ENCODE data around the gene CENPB.
A peak's percentile ranks its signal among the peaks of the same experiment; 100 is the strongest.

CENPB gene

GRCh38 chr20:3786126-3786484 is 435 bp downstream of the CENPB start:
- DNase-seq = no peak

DNA sequence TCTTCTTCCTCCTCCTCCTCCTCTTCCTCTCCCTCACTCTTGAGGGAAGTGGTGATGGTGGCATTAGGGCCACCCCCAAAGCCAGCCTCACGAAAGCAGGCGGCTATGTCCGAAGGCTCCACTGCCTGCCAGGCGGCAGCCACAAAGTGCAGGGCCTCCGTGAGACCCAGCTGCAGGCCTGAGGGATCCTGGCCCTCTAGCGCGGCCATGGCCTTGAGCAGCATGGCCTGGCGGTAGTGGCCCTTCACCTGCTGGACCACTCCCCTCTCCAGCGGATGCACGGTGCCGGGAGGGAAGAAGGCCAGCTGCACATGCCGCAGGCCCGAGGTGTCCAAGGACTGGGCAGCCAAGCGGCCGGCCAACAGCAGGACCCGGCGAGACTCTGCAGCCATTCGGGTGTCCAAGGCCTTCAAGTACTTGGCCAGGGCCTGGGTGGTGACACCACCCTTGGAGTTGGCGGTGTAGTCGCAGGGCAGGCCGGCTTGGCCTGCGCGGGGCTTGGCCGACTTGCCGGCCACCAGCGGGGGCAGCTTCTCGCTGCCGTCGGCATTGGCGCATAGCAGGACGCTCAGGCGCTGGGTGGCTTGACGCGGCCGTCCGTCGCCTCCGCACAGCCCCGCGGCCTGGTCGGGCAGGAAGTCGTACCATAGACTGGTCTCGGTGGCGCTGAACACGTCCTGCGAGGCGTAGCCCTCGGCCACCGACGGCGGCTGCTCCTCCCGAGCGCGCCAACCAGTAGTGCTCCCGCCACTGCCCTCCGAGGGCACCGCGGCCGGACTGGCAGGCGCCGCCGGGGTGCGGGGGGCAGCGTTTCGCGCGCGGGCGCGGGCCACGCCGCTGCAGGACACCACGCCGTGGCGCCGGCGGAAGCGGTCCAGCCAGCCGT is 1.1 kb downstream of the CENPB start:
- DNase-seq = peak; percentile 49

DNA sequence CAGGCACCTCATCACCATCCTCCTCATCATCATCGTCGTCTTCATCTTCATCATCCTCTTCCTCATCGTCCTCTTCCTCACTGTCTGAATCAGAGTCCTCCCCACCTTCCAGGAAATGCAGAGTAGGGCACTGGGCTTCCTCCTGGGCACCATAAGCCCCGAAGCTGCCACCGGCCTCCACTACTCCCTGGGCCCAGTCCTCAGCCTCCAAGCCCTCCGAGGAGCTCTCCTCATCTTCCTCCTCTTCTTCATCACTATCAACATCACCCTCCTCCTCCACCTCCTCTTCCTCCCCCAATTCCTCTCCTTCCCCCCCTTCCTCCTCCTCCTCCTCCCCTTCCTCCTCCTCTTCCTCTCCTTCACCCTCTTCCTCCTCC is 1.7 kb downstream of the CENPB start:
- DNase-seq = no peak

DNA sequence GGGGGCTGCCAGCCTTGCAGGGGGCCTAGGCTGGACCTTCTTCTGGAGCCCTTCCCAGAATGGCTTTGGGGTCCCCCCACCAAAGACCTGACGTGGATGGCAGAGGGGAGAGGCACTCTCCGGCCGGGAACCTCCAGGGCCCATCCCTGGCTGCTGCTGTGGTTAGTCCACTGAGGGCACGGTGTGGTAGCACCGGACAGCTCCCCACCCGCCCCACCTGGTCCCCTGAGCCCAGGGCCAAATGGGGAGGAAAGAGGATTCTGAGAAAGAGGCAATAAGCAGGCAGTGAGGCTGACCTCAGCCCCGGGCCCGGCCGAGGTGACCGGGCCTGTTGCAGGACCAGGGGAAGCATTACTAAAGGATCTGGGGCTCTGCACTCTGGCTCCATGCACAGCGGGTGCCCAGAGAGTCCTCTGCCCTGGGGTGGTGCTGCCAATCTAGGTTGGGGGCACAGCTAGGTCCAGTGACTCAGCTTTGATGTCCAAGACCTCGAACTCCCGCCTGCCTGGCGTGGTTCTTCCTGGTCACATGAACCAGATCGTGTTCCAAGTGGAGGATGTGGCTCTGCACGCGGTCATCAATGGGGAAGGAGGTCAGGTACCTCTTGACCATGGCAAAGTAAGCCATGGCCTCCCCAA is 2.2 kb downstream of the CENPB start:
- no peak for DNase-seq

- no peak for DNase-seq
Measured at GRCh38 chr20:3783511-3784195, 2.9 kb downstream of the CENPB start.

GRCh38 chr20:3783068-3783489 is 3.5 kb downstream of the CENPB start:
- DNase-seq = no peak

DNA sequence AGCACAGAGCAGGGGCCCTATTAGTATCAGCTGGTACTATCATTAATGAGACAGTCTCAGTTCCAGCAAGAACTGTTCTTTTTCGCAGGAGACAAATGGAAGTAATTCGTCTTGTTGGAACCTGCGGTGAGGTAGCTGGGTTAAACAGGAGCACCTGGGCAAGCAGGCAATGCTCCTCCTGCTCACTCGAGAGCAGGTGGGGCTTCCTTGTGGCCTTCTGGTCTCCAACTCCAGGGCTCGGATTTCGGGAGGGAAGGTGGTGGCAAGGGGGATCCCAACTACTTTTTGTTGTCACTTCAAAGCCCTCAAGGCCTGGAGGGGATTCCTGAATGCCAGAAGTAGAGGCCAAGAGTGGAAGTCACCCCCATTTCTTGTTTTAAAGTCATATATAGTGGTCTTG is 3.9 kb downstream of the CENPB start:
- no peak for DNase-seq

DNA sequence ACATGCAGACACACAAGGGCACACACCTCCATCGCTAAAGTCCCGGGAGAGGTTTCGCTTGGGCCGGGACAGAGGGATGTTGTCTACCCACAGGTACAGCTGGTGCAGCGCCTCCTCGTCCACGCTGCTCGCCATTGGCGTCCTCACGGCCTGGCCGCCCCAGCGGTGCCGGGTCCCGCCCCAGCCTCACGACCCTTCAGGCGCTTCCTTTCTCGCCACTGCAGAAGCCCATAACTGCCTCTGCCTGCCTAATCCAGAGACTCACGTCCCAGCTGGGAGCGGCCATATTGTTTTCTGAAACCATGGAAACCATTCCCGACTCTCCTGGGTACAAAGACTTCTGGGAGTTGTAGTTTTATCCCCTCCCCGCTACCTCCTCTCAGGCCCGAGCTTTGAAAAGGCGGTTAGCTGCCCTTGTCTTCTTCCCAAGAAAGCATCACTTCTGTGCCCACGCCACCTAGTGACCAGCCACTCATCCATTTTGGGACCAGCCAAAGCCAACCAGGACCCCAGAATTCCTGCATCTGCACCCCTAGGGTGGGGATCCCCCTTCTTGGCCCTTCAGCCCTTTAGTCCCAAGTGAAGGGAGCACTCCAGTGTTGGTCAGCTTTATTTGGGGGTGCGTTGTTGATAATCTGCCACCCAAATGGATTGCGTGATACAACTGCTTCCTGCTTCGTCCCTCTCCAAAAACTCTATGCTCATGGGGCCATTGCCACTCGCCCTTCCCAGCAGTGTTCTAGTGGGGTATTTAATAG is 5.2 kb downstream of the CENPB start, which contains the start of gene SPEF1:
Gene SPEF1, minus strand, starts transcription at position 296 of the 758 bp plus-strand sequence. Its CDS starts 161 bp downstream, at position 135.
- DNase-seq = peak; percentile 68

- DNase-seq = no peak
Measured at GRCh38 chr20:3778976-3779375, 7.6 kb downstream of the CENPB start.

- DNase-seq = no peak
Measured at GRCh38 chr20:3777716-3778629, 8.6 kb downstream of the CENPB start.

- no peak for DNase-seq
Measured at GRCh38 chr20:3777381-3777715, 9.2 kb downstream of the CENPB start.

GRCh38 chr20:3775457-3776108 is 11.0 kb downstream of the CENPB start:
- no peak for DNase-seq

DNA sequence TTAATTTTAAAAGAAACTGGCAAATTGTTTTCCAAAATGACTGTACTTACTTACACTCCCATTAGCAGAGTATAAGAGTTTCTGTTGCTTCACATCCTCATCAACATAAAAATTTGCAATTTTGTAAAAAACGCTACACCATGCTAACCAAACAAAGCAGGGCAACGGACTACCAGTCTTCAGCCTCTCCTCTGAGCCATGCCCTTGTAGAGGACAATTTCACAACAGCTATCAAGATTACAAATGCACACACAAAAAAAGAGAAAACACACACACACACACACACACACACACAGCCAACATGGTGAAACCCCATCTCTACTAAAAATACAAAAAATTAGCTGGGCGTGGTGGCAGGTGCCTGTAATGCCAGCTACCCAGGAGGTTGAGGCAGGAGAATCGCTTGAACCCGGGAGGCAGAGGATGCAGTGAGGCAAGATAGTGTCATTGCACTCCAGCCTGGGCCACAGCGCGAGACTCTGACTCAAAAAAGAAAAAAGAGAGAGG is 14.9 kb downstream of the CENPB start:
- DNase-seq = no peak

DNA sequence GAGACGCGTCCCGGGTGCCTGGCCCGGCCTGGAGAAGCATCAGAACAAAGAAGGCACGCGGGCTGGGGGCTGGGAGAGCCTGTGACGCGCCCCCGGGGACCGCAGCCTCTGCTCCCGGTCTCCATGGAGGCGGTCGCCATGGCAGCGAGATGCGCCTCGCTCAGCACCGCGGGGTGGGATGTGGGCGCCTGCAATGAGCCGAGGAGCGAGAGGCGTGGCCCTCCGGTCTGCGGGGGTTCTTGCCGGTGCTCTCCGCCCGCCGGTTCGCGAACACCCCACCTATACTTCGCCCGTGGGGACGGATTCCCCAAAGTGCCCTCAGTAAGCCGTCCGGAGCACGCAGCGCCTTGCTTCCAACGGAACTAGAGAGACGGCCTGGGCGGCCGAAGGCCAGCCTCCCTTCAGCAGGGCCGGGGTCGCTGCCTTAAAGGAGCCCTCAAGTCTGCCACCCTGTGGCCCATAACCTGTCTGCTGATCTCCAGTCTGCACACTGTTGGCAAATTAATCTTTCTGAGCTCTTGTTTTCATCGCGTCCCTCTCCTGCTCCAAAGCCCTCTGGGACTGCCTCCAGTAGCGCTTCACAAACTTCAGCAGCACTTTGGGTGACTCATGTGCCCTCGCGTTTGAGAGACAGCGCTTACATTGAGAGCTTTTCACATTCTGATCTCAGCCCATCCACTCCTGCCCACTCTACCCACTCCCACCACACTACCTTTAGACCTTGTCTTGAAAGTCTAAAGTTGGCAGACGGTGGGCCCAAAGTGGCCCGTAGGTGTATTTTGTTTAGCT is 18.0 kb downstream of the CENPB start:
- DNase-seq = peak; percentile 66

GRCh38 chr20:3767427-3768341 is 18.9 kb downstream of the CENPB start, which contains the start of gene ADISSP:
Gene ADISSP (minus strand): TSS chr20:3767753. CDS start chr20:3760100, 7,653 bp downstream.
- DNase-seq = peak; percentile 97

DNA sequence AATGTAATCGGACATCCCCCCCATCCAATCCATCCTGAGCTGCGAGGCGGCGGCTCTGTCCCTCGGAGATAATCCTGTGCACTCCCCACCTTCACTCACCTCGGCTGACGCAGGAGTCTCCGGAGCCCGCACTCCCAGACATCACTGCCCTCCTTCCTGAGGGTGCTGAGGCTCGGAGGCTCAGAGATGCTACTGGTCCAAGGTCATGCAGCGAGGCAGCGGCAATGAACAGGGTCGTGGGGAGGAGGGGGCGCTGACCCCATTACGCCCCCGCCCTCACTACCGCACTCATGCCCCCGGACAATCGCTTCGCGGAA is 19.5 kb downstream of the CENPB start:
- no peak for DNase-seq

DNA sequence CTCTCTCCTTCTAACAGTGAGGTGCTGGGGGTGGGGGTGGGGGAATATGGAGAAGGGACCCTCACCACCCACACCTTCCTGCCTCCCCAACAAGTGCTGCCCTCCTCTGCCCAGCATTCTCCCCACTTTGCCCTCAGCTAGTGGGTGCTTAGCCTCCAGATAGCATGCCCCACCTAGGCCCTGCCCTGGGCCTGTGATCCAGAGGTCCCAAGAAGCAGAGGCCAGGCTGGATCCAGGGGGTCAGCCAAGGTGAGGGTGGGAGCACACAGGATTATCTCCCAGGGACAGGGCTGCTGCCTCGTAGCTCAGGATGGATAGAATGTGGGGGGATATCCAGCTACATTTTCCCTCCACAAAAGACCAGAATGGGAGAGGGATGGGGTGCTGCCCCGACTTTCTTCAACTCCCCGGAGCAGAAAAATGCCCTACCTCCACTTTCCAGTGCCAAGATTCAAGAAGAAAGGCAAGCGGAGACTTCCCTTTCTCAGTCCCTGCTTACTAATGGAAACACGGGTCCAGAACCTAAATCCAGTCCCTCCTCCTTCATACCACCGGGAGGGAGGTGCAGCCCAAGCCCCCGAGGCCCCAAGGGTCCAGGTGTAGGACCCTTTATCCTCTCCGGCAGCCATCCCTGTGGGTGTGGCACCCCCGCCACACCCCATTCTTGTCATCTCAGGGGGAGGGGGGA is 20.0 kb downstream of the CENPB start:
- no peak for DNase-seq

DNA sequence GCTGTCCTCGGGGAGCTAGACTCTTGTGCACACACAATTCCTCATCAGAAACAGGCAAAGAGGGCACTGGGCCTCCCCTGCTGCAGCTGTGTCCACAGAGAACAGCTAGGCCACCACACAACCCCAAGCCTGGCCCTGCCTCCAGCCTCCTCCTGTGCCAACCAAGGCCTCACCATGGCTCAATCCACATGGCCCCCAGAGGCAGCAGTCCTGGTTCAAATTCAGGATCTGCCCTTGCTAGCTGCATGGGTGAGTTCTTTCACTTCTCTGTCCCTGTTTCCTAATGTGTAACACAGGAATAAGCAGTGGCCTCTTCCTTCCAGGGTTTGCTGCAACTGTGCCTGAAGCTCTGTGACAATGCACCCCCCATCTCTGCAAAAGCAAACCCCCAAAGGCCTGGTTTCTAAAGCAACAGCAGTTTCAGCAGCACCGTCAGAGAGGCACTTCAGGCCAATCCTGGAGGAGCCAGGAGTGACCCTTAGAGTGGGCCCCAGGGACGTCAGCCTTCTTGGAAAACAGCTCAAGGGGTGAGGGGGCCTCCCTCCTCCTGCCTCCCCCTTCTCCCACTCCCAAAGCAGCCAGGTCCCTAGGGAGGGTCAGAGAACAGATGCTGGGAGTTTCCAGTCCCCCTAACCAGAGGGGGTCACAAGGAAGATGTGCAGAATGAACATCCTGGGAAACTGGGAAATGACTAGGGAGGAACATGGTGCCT is 21.2 kb downstream of the CENPB start:
- DNase-seq = no peak
